NCI-H460 (cell line): ENCODE measurements around the gene NCKIPSD. TPM values are rescaled to one million over a fixed set of nuclear protein-coding genes. Genes with fewer than 3 reads are reported as not detected.

Experiments used
- DNase-seq: peaks from one replicate; pipeline ENCODE4 v3.0.0-alpha.2; 2016; ENCODE audit warnings: low read depth; ENCODE audit errors: extremely low read depth
- total RNA-seq: library from RNA; depleted of rRNA; stranded (reverse); fragments of >200 nt; shearing (Covaris generic); gene quantifications from 2 replicates; pipeline ENCODE4 v1.2.3, GENCODE V29; 2014

Gene NCKIPSD
- total RNA-seq, 1 experiment from 2014 or later = 15.9 TPM

GRCh38 chr3:48697952-48698351 lies 12.2 kb upstream of the NCKIPSD start:
- DNase-seq = no peak

GRCh38 chr3:48696601-48697000 lies 10.9 kb upstream of the NCKIPSD start:
- DNase-seq = no peak

GRCh38 chr3:48696156-48696555 lies 10.4 kb upstream of the NCKIPSD start:
- no peak for DNase-seq

GRCh38 chr3:48695393-48695753 lies 9.7 kb upstream of the NCKIPSD start:
- DNase-seq = no peak

- no peak for DNase-seq
Measured at GRCh38 chr3:48694610-48695392, 9.1 kb upstream of the NCKIPSD start.

GRCh38 chr3:48693826-48694225 lies 8.1 kb upstream of the NCKIPSD start:
- no peak for DNase-seq

- DNase-seq = no peak
Measured at GRCh38 chr3:48692551-48692950, 6.8 kb upstream of the NCKIPSD start.

- DNase-seq = no peak
Measured at GRCh38 chr3:48690846-48691458, 5.2 kb upstream of the NCKIPSD start.

- DNase-seq = no peak
Measured at GRCh38 chr3:48689384-48689783, 3.7 kb upstream of the NCKIPSD start.

GRCh38 chr3:48688737-48689075 lies 3.0 kb upstream of the NCKIPSD start:
- DNase-seq = no peak

GRCh38 chr3:48688032-48688736 lies 2.5 kb upstream of the NCKIPSD start:
- no peak for DNase-seq

GRCh38 chr3:48687220-48687678 lies 1.5 kb upstream of the NCKIPSD start:
- DNase-seq = no peak

- DNase-seq = no peak
Measured at GRCh38 chr3:48686538-48687219, 964 bp upstream of the NCKIPSD start.

GRCh38 chr3:48685293-48685602 lies 467 bp downstream of the NCKIPSD start:
- no peak for DNase-seq

GRCh38 chr3:48684480-48685143 lies 1.1 kb downstream of the NCKIPSD start:
- no peak for DNase-seq

- no peak for DNase-seq
Measured at GRCh38 chr3:48684054-48684349, 1.7 kb downstream of the NCKIPSD start.

GRCh38 chr3:48682786-48683185 lies 2.9 kb downstream of the NCKIPSD start:
- DNase-seq = no peak

GRCh38 chr3:48681974-48682610 lies 3.6 kb downstream of the NCKIPSD start:
- no peak for DNase-seq

- no peak for DNase-seq
Measured at GRCh38 chr3:48681541-48681880, 4.2 kb downstream of the NCKIPSD start.

- DNase-seq = no peak
Measured at GRCh38 chr3:48680811-48681540, 4.7 kb downstream of the NCKIPSD start.
